Left lung (tissue), 10 donors: ENCODE data around the gene ZNF148. TPM values are rescaled to one million over a fixed set of nuclear protein-coding genes. Genes with fewer than 3 reads are reported as not detected.
A peak's percentile ranks its signal among the peaks of the same experiment; 100 is the strongest.

Experiments used
- ATAC-seq: fragments of 200-7000 bp; cut with Tn5 transposase; one replicate; pipeline ENCODE4 v1.9.1; 2020; ENCODE audit warnings: moderate library complexity
- DNase-seq, 4 donors: peaks; one replicate each; pipeline ENCODE4 v3.0.0-alpha.2; 2013 to 2020
- H3K27ac ChIP-seq, 2 donors: fragments of 200-600 bp; sonication (generic) in 1 of 2; one replicate each; pipeline versions ENCODE4 v1.5.0 to v1.8.0; 2020 to 2021
- H3K27me3 ChIP-seq, 2 donors: fragments of 200-600 bp; sonication (generic) in 1 of 2; one replicate each; pipeline versions ENCODE4 v1.5.0 to v1.8.0; 2020 to 2021
- H3K36me3 ChIP-seq, 2 donors: fragments of 200-600 bp; sonication (generic) in 1 of 2; one replicate each; pipeline versions ENCODE4 v1.5.0 to v1.8.0; 2020 to 2021
- H3K4me1 ChIP-seq, 2 donors: fragments of 200-600 bp; one replicate each; pipeline ENCODE4 v1.8.0; 2021
- H3K4me3 ChIP-seq, 2 donors: fragments of 200-600 bp; sonication (generic) in 1 of 2; one replicate each; pipeline versions ENCODE4 v1.5.0 to v1.8.0; 2020 to 2021; ENCODE audit warnings: mild to moderate bottlenecking in 1 of 2
- H3K9me3 ChIP-seq, 2 donors: fragments of 200-600 bp; sonication (generic) in 1 of 2; one replicate each; pipeline versions ENCODE4 v1.5.0 to v1.8.0; 2020 to 2021
- intact Hi-C, 2 donors: fragments of 100-400 bp; cut with DNase I; formaldehyde crosslinking; loops; one replicate each; pipeline versions ENCODE4 v1.11.2 to v1.14.2; 2022
- polyA plus RNA-seq, 6 donors: library from polyadenylated mRNA; unstranded; fragments of 120-200 nt; gene quantifications; one replicate each; pipeline ENCODE4 v1.2.1, GENCODE V29; 2013; ENCODE audit not compliant: insufficient read length in 6 of 6
- total RNA-seq, 2 donors: library from RNA; stranded (reverse); fragmentation: NEBNext Ultra II Directional; extraction: Animal tissue kit (Norgen Biotek cat#: 25700); gene quantifications; one replicate each; pipeline ENCODE4 v1.2.1, GENCODE V29; 2021
- TF ChIP-seq, protein P1 (sequence below), 2 donors: fragments of 200-600 bp; sonication (generic) in 1 of 2; IDR thresholded peaks; one replicate each; pipeline versions ENCODE4 v1.5.0 to v1.8.0; 2021; ENCODE audit warnings: antibody characterized with exemption in 2 of 2
- donor health status: DM: no; HTN: yes; CAD: no.
- donor health status: DM: no; HTN: no; CAD: no.

ZNF148 gene
- total and polyA plus RNA-seq, 8 donors = 35.2 to 44.9 (median 40.3) TPM

DNA sequence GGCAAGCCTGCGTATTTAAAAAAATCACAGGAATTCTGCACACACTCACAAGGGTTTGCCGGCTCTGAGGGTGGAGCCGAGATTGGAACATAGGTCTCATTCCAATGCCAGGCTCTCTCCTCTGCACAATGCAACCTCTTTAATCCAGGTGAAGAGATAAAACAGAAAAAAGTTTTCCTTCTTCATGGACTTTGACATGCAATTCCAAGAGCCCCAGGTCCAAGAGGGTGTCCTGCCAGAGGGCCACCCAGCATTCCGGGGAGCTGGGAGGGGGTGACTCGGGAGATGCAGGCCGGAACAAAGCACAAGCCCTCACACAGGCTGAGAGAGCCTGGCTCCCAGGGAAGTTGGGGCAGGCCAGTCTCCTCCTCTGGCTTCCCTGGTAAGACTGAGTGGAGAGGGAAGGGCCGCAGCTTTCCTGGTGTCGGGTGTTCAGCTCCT is 155.8 kb downstream of the ZNF148 start:
- TF ChIP-seq, protein P1, sequence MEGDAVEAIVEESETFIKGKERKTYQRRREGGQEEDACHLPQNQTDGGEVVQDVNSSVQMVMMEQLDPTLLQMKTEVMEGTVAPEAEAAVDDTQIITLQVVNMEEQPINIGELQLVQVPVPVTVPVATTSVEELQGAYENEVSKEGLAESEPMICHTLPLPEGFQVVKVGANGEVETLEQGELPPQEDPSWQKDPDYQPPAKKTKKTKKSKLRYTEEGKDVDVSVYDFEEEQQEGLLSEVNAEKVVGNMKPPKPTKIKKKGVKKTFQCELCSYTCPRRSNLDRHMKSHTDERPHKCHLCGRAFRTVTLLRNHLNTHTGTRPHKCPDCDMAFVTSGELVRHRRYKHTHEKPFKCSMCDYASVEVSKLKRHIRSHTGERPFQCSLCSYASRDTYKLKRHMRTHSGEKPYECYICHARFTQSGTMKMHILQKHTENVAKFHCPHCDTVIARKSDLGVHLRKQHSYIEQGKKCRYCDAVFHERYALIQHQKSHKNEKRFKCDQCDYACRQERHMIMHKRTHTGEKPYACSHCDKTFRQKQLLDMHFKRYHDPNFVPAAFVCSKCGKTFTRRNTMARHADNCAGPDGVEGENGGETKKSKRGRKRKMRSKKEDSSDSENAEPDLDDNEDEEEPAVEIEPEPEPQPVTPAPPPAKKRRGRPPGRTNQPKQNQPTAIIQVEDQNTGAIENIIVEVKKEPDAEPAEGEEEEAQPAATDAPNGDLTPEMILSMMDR (IDR thresholded peaks at IDR 0.05) = no peak

DNA sequence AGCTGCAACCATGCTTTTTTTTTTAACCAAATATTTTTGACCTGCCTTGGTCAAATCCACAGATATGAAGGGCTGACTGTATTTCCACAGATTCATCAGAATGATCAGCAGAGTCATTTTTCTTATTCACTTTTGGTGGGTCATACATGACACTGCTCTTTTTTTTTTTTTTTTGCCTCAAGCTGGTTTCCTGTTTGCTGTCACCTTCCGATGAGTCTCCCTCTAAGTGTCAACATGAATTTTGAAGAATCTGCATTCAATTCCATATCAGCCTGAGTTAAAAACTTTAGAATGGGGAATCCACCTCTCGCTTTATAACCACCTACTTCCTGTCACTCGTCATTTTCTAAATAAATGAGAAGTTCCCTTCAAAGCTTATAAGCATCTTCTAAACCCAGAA is 160.4 kb downstream of the ZNF148 start:
- TF ChIP-seq, protein P1 (IDR thresholded peaks at IDR 0.05) = no peak
- ATAC-seq = no peak
- H3K27me3 ChIP-seq = peaks cover 16 to 56% of the 10 kb centered on the region in 2 donors
- H3K4me1 ChIP-seq = peaks cover 0 to 13% of the 10 kb centered on the region in 2 donors
- intact Hi-C loops = no loop called here
- no peak overlapping the region for H3K27ac ChIP-seq
- H3K4me3 ChIP-seq = no peak overlapping the region
- H3K36me3 ChIP-seq = no peaks in the 10 kb centered on the region
- no peaks in the 10 kb centered on the region for H3K9me3 ChIP-seq
- DNase-seq = no peak

More for the DNA sequence above, 155.8 kb downstream of the ZNF148 start:
- Histone ChIP-seq H3K27ac (no peak overlapping the region), H3K36me3 (no peaks in the 10 kb centered on the region), H3K4me3 (no peak overlapping the region), H3K27me3 (peaks cover 0 to 12% of the 10 kb centered on the region in 2 donors), H3K9me3 (no peaks in the 10 kb centered on the region), H3K4me1 (no peaks in the 10 kb centered on the region)
- DNase-seq (no peak), ATAC-seq (peak; percentile 80)
- intact Hi-C loops = no loop called here

DNA sequence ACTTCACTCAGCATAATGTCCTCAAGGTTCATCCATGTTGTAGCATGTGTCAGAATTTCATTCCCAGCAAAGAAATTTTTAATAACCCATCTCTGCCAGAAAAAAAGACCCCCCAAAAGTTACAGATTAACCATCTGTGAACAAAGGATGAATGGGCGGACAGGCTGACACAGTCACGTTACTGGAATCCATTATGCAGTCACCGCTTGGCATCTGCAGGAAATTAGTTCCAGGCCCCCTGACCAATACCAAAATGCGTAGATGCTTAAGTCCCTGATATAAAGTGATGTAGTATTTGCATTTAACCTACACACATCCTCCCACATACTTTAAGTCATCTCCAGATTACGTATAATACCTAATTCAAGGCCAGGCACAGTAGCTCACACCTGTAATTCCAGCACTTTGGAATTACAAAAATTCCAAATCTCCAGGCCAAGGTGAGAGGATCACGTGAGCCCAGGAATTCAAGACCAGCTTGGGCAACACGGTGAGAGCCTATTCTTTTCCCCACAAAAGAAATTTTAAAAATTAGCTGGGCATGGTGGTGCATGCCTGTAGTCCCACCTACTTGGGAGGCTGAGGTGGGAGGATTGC is 161.1 kb downstream of the ZNF148 start:
- Histone ChIP-seq H3K27ac (no peak overlapping the region), H3K4me1 (peaks cover 0 to 13% of the 10 kb centered on the region in 2 donors), H3K9me3 (no peaks in the 10 kb centered on the region), H3K27me3 (peaks cover 16 to 56% of the 10 kb centered on the region in 2 donors), H3K4me3 (no peak overlapping the region), H3K36me3 (no peaks in the 10 kb centered on the region)
- intact Hi-C loops = no loop called here
- DNase-seq = no peak
- TF ChIP-seq, protein P1 (IDR thresholded peaks at IDR 0.05) = no peak
- no peak for ATAC-seq

DNA sequence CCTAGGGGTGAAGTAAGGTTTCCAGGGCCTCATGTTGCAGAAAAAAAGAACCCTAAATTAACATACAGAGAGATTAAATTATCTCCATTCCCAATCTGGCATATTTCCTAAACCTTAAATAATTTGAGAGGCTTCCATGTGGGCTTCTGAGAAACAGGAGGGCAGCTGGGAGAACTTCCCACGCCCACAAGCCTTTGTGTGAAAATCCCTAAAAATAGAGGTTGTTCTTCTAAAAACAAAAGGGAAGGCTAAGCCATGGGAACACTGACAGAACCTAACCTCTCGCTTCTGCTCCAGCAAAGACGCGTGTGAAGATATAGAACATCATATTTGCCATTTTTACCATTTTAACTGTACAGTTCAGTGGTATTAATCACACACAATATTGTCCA is 161.8 kb downstream of the ZNF148 start:
- DNase-seq = no peak
- H3K9me3 ChIP-seq = no peaks in the 10 kb centered on the region
- peak overlapping the region in 1 of 2 donors; percentile 44 for H3K4me3 ChIP-seq
- intact Hi-C loops = no loop called here
- H3K36me3 ChIP-seq = no peaks in the 10 kb centered on the region
- ATAC-seq = no peak
- no peak overlapping the region for H3K27ac ChIP-seq
- peaks cover 0 to 13% of the 10 kb centered on the region in 2 donors for H3K4me1 ChIP-seq
- peaks cover 16 to 56% of the 10 kb centered on the region in 2 donors for H3K27me3 ChIP-seq
- TF ChIP-seq, protein P1 (IDR thresholded peaks at IDR 0.05) = no peak

DNA sequence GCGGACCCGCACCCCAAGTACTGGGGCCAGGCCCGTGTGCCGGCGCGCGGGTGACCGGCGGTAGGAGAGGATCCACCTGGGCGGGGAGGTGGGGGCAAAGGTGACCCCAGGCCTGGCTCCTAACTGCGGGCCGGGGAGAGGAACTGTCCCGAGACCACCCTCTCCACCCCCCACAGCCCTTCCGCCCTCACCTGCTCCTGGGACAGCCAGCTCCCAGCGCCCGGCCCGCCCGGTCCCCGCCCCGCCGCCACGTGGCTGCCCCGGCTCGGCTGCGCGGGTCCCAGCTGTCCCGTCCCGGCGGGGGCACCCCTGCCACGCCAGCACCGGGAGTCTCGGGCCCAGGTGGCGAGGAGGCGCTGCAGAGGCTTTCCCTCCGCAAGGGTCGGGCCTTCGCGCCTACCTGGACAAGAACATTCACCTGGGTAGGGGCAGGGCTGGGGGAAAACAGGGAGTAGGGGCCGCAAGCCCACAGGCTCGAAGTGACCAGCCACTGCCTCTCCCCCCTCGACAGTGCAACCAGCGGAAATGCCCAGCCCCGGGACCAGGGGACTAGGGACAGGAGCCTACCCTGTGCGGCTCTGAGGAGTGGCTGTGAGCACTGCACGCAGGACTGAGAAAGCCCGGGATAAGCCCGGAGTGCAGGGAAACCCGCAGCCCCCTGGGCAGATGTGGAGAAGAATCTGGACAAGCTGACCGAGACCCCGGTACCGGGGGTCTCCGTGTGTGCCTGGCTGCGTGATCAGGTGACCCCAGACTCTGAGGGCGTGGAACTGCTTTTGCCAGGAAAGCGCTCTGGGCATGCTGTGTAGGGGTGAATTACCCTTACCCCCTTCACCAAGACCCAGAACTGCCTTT is 162.4 kb downstream of the ZNF148 start, which contains the start of gene SLC12A8:
Gene SLC12A8, minus strand, starts transcription at position 240 of the 855 bp plus-strand sequence. CDS start 1,399 bp downstream, outside the sequence.
- H3K4me3 ChIP-seq = peak within 1 kb of the TSS; percentile 44 to 53
- DNase-seq (peak in 1 of 4 donors; percentile 84), ATAC-seq (peak; percentile 87)
- H3K27ac ChIP-seq = no peak within 1 kb of the TSS
- intact Hi-C loops = no loop called here
- no peaks in the 10 kb centered on the region for H3K36me3 ChIP-seq
- H3K9me3 ChIP-seq = no peaks in the 10 kb centered on the region
- TF ChIP-seq, protein P1 (IDR thresholded peaks at IDR 0.05) = no peak
- H3K4me1 ChIP-seq = peaks cover 0 to 13% of the 10 kb centered on the region in 2 donors
- peaks cover 16 to 56% of the 10 kb centered on the region in 2 donors for H3K27me3 ChIP-seq
